ENCODE results near the gene VPS37D. TPM values are rescaled to one million over a fixed set of nuclear protein-coding genes. Genes with fewer than 3 reads are reported as not detected.

VPS37D gene
- total and polyA plus RNA-seq, 4 donors: 0.88 to 2.3 (median 1.7) TPM

DNA sequence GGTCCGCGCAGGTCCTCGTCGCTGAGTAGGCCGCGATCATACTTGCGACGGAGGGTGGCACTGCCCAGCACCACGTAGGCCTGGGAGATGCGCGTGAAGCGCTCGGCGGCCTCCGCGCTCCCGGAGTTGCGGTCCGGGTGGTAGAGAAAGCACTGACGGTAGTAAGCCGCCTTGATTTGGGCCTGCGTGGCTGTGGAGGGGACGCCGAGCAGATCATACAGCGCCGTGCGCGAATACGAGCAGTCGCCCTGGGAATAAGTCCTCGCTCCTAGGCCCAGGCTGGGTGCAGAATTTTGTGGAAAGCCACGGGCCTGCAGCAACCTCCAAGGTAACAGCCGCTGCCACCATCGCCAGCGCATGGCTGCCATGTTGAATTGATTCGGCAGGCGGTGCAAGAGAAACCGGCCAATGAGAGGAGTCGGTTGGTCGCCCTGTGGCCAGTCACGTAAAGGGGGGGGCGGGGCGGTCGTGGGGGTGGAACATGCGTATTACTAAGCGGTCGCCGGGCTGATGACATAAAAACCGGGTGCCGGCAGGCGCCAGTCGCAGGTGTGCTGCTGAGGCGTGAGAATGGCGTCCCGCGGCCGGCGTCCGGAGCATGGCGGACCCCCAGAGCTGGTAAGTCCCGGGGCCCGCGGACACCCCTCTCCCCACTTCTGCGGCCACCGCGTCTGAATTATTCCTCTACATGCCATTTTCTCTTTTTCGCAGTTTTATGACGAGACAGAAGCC lies 15.6 kb downstream of the VPS37D start, which contains the start of the genes BUD23 and DNAJC30:
Gene BUD23, plus strand, starts transcription at position 542 of the 732 bp plus-strand sequence. Its CDS starts 29 bp downstream, at position 571.
Gene DNAJC30, minus strand, starts transcription at position 398 of the 732 bp plus-strand sequence. Its CDS starts 30 bp downstream, at position 368.
- ATAC-seq (ENCODE audit: low FRiP score) (peak; percentile 97), DNase-seq (peak; percentile 98 to 99)
- H3K27ac ChIP-seq (ENCODE audit: low read depth in 1 of 2, low read length in 2 of 2): peak within 1 kb of the TSS in 1 of 2 donors; percentile 70
- no peaks in the 10 kb centered on the region for H3K9me3 ChIP-seq (ENCODE audit: control insufficient read depth, low read length)
- H3K27me3 ChIP-seq (ENCODE audit: control insufficient read depth in 1 of 2, insufficient read depth in 2 of 2, low read length in 1 of 2): no peaks in the 10 kb centered on the region
- WGBS, 2 donors: 0% methylated on average over 67 to 68 of the region's 68 CpGs
- peaks cover 2 to 3% of the 10 kb centered on the region in 2 donors for H3K4me1 ChIP-seq (ENCODE audit: control insufficient read depth in 1 of 2, insufficient read depth in 2 of 2, low read length in 2 of 2)
- peaks cover 0 to 6% of the 10 kb centered on the region in 2 donors for H3K36me3 ChIP-seq (ENCODE audit: control insufficient read depth in 1 of 2, insufficient read depth in 2 of 2, low read length in 1 of 2)
- peak within 1 kb of the TSS; percentile 75 to 83 for H3K4me3 ChIP-seq (ENCODE audit: low read length in 2 of 2)
- intact Hi-C loops (cut with DNase I): loop anchor here in 1 of 2 donors (2.0 kb wide), 1 partner anchor 38 kb away; no protein-coding TSS in a partner anchor

- H3K27me3 ChIP-seq (ENCODE audit: control insufficient read depth in 1 of 2, insufficient read depth in 2 of 2, low read length in 1 of 2): no peaks in the 10 kb centered on the region
- H3K4me3 ChIP-seq (ENCODE audit: low read length in 2 of 2): peak overlapping the region; percentile 55 to 75
- intact Hi-C loops (cut with DNase I): loop anchor here in 1 of 2 donors (2.0 kb wide), 1 partner anchor 37 kb away; no protein-coding TSS in a partner anchor
- peak overlapping the region in 1 of 2 donors; percentile 20 for H3K27ac ChIP-seq (ENCODE audit: low read depth in 1 of 2, low read length in 2 of 2)
- no peak for DNase-seq
- peaks cover 2 to 3% of the 10 kb centered on the region in 2 donors for H3K4me1 ChIP-seq (ENCODE audit: control insufficient read depth in 1 of 2, insufficient read depth in 2 of 2, low read length in 2 of 2)
- H3K36me3 ChIP-seq (ENCODE audit: control insufficient read depth in 1 of 2, insufficient read depth in 2 of 2, low read length in 1 of 2): peaks cover 0 to 3% of the 10 kb centered on the region in 2 donors
- WGBS, 2 donors: 23 to 26% methylated on average over 58 of the region's 58 CpGs
- no peaks in the 10 kb centered on the region for H3K9me3 ChIP-seq (ENCODE audit: control insufficient read depth, low read length)
- ATAC-seq (ENCODE audit: low FRiP score): no peak
Observed at GRCh38 chr7:73683788-73684693, 16.4 kb downstream of the VPS37D start.

DNA sequence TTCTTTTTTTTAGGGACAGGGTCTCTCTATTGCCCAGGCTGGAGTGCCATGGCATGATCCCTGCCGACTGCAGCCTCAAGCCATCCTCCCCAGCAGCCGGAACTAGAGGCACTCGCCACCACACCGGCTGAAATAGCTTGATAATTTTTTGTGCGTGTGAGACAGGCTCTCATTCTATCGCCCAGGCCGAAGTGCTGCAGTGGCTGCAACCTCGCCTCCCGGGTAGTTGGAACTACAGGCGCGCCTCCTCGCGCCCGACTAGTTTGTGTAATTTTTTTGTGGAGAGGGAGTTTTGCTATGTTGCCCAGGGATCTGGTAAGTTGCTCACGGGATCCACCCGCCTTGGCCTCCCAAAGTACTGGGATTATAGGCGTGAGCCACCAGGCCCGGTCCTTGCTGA lies 17.7 kb downstream of the VPS37D start:
- H3K9me3 ChIP-seq (ENCODE audit: control insufficient read depth, low read length): no peaks in the 10 kb centered on the region
- H3K36me3 ChIP-seq (ENCODE audit: control insufficient read depth in 1 of 2, insufficient read depth in 2 of 2, low read length in 1 of 2): peaks cover 0 to 3% of the 10 kb centered on the region in 2 donors
- 95 to 96% methylated on average over 18 of the region's 18 CpGs for WGBS, 2 donors
- intact Hi-C loops (cut with DNase I): no loop called here
- no peaks in the 10 kb centered on the region for H3K27me3 ChIP-seq (ENCODE audit: control insufficient read depth in 1 of 2, insufficient read depth in 2 of 2, low read length in 1 of 2)
- H3K4me3 ChIP-seq (ENCODE audit: low read length in 2 of 2): no peak overlapping the region
- H3K4me1 ChIP-seq (ENCODE audit: control insufficient read depth in 1 of 2, insufficient read depth in 2 of 2, low read length in 2 of 2): peaks cover 2 to 3% of the 10 kb centered on the region in 2 donors
- ATAC-seq (ENCODE audit: low FRiP score): no peak
- no peak overlapping the region for H3K27ac ChIP-seq (ENCODE audit: low read depth in 1 of 2, low read length in 2 of 2)
- DNase-seq: no peak

DNA sequence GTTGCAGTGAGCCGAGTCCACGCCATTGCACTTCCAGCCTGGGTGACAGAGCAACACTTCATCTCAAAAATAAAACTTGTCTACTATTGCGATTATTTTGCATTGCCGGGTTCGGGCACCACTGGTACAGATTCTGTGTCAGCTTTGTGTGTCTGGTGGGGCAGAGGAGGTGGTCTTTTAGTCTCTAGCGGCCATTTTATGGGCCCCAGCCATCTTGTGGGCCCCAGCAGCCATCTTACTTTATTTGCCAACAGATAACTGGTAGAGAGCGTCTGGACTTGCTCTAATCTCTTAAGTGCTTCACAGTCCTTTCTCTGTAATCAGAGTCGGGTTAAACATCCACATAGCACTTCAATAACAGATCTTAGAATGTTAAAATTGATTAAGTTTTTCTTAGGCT lies 20.7 kb downstream of the VPS37D start:
- peaks cover 0 to 4% of the 10 kb centered on the region in 2 donors for H3K36me3 ChIP-seq (ENCODE audit: control insufficient read depth in 1 of 2, insufficient read depth in 2 of 2, low read length in 1 of 2)
- H3K4me1 ChIP-seq (ENCODE audit: control insufficient read depth in 1 of 2, insufficient read depth in 2 of 2, low read length in 2 of 2): no peaks in the 10 kb centered on the region
- no peak overlapping the region for H3K27ac ChIP-seq (ENCODE audit: low read depth in 1 of 2, low read length in 2 of 2)
- no peak overlapping the region for H3K4me3 ChIP-seq (ENCODE audit: low read length in 2 of 2)
- H3K9me3 ChIP-seq (ENCODE audit: control insufficient read depth, low read length): no peaks in the 10 kb centered on the region
- no peaks in the 10 kb centered on the region for H3K27me3 ChIP-seq (ENCODE audit: control insufficient read depth in 1 of 2, insufficient read depth in 2 of 2, low read length in 1 of 2)
- intact Hi-C loops (cut with DNase I): no loop called here
- ATAC-seq (ENCODE audit: low FRiP score) (no peak), DNase-seq (no peak)
- 93 to 95% methylated on average over 8 of the region's 8 CpGs for WGBS, 2 donors

GRCh38 chr7:73690646-73691045 lies 23.0 kb downstream of the VPS37D start:
- intact Hi-C loops (cut with DNase I): no loop called here
- Histone ChIP-seq H3K36me3 (ENCODE audit: control insufficient read depth in 1 of 2, insufficient read depth in 2 of 2, low read length in 1 of 2) (peaks cover 0 to 8% of the 10 kb centered on the region in 2 donors), H3K4me1 (ENCODE audit: control insufficient read depth in 1 of 2, insufficient read depth in 2 of 2, low read length in 2 of 2) (no peaks in the 10 kb centered on the region), H3K9me3 (ENCODE audit: control insufficient read depth, low read length) (no peaks in the 10 kb centered on the region), H3K27ac (ENCODE audit: low read depth in 1 of 2, low read length in 2 of 2) (no peak overlapping the region), H3K27me3 (ENCODE audit: control insufficient read depth in 1 of 2, insufficient read depth in 2 of 2, low read length in 1 of 2) (no peaks in the 10 kb centered on the region), H3K4me3 (ENCODE audit: low read length in 2 of 2) (no peak overlapping the region)
- DNase-seq: no peak
- WGBS, 2 donors: 82 to 86% methylated on average over 7 of the region's 7 CpGs
- ATAC-seq (ENCODE audit: low FRiP score): no peak

DNA sequence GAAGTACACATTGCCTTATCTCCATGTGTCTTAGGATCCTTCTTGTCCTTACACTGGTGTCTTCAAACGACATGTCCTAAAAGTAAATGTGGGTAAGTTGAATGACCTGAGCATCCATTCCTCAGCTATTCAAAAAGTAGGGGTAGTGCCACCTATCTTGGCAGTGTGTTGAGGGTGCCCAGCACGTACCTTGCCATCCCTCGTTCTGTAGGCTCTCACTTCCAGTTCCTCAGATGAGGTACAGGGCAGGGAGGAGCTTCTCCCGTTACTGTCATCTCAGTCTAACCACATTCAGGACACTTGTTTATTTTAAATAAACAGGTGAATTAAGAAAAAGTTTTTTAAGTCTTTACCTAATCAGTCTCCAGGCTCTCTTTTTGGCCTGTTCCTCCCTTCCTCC lies 28.7 kb downstream of the VPS37D start:
- intact Hi-C loops (cut with DNase I): no loop called here
- H3K4me3 ChIP-seq (ENCODE audit: low read length in 2 of 2): no peak overlapping the region
- H3K27ac ChIP-seq (ENCODE audit: low read depth in 1 of 2, low read length in 2 of 2): no peak overlapping the region
- no peaks in the 10 kb centered on the region for H3K27me3 ChIP-seq (ENCODE audit: control insufficient read depth in 1 of 2, insufficient read depth in 2 of 2, low read length in 1 of 2)
- ATAC-seq (ENCODE audit: low FRiP score) (no peak), DNase-seq (no peak)
- no peaks in the 10 kb centered on the region for H3K4me1 ChIP-seq (ENCODE audit: control insufficient read depth in 1 of 2, insufficient read depth in 2 of 2, low read length in 2 of 2)
- no peaks in the 10 kb centered on the region for H3K9me3 ChIP-seq (ENCODE audit: control insufficient read depth, low read length)
- 85 to 86% methylated on average over 4 of the region's 4 CpGs for WGBS, 2 donors
- H3K36me3 ChIP-seq (ENCODE audit: control insufficient read depth in 1 of 2, insufficient read depth in 2 of 2, low read length in 1 of 2): peaks cover 0 to 6% of the 10 kb centered on the region in 2 donors

GRCh38 chr7:73698410-73698809 lies 30.8 kb downstream of the VPS37D start:
- no peak for ATAC-seq (ENCODE audit: low FRiP score)
- no peaks in the 10 kb centered on the region for H3K27me3 ChIP-seq (ENCODE audit: control insufficient read depth in 1 of 2, insufficient read depth in 2 of 2, low read length in 1 of 2)
- H3K4me1 ChIP-seq (ENCODE audit: control insufficient read depth in 1 of 2, insufficient read depth in 2 of 2, low read length in 2 of 2): no peaks in the 10 kb centered on the region
- DNase-seq: no peak
- H3K36me3 ChIP-seq (ENCODE audit: control insufficient read depth in 1 of 2, insufficient read depth in 2 of 2, low read length in 1 of 2): peaks cover 0 to 4% of the 10 kb centered on the region in 2 donors
- no peak overlapping the region for H3K27ac ChIP-seq (ENCODE audit: low read depth in 1 of 2, low read length in 2 of 2)
- 77 to 78% methylated on average over 7 of the region's 7 CpGs for WGBS, 2 donors
- H3K9me3 ChIP-seq (ENCODE audit: control insufficient read depth, low read length): no peaks in the 10 kb centered on the region
- H3K4me3 ChIP-seq (ENCODE audit: low read length in 2 of 2): no peak overlapping the region
- intact Hi-C loops (cut with DNase I): no loop called here

GRCh38 chr7:73699370-73700068 lies 31.9 kb downstream of the VPS37D start:
- ATAC-seq (ENCODE audit: low FRiP score): no peak

More at GRCh38 chr7:73699370-73700068, 31.9 kb downstream of the VPS37D start:
- H3K9me3 ChIP-seq (ENCODE audit: control insufficient read depth, low read length): no peaks in the 10 kb centered on the region
- WGBS, 2 donors: 81 to 82% methylated on average over 15 of the region's 15 CpGs
- H3K27ac ChIP-seq (ENCODE audit: low read depth in 1 of 2, low read length in 2 of 2): no peak overlapping the region
- H3K27me3 ChIP-seq (ENCODE audit: control insufficient read depth in 1 of 2, insufficient read depth in 2 of 2, low read length in 1 of 2): no peaks in the 10 kb centered on the region
- intact Hi-C loops (cut with DNase I): no loop called here
- H3K4me3 ChIP-seq (ENCODE audit: low read length in 2 of 2): no peak overlapping the region
- H3K4me1 ChIP-seq (ENCODE audit: control insufficient read depth in 1 of 2, insufficient read depth in 2 of 2, low read length in 2 of 2): no peaks in the 10 kb centered on the region
- no peak for DNase-seq
- peaks cover 0 to 4% of the 10 kb centered on the region in 2 donors for H3K36me3 ChIP-seq (ENCODE audit: control insufficient read depth in 1 of 2, insufficient read depth in 2 of 2, low read length in 1 of 2)

All from aorta (tissue), 5 donors.